Pancreas (tissue), 10 donors: ENCODE data around the gene SDHA. TPM values are rescaled to one million over a fixed set of nuclear protein-coding genes. Genes with fewer than 3 reads are reported as not detected.

ENCODE experiments used
- ATAC-seq, 4 donors: fragments of 200-7000 bp; cut with Tn5 transposase; one replicate each; pipeline versions ENCODE4 v1.8.0 to v1.9.1; 2020; ENCODE audit warnings: mild to moderate bottlenecking in 4 of 4, moderate library complexity in 4 of 4
- DNase-seq, 6 donors: peaks; one replicate each; pipeline ENCODE4 v3.0.0-alpha.2; 2020
- FAIRE-seq: peaks from 2 replicates; lab custom pipeline; 2012; peaks lifted over from hg19 to GRCh38; lab: Jason Lieb, UNC
- H3K27ac ChIP-seq, 4 donors: fragments of 200-600 bp; sonication (generic); 1 replicate in 3 of 4; 2 replicates in 1 of 4; pipeline versions ENCODE4 v1.5.0 to v1.8.0; 2020
- H3K27me3 ChIP-seq, 4 donors: fragments of 200-600 bp; one replicate each; pipeline ENCODE4 v1.8.0; 2021
- H3K36me3 ChIP-seq, 3 donors: fragments of 200-600 bp; sonication (generic) in 1 of 3; one replicate each; pipeline versions ENCODE4 v1.5.0 to v1.8.0; 2020 to 2021
- H3K4me1 ChIP-seq, 3 donors: fragments of 200-600 bp; one replicate each; pipeline ENCODE4 v1.8.0; 2021
- H3K4me3 ChIP-seq, 4 donors: fragments of 200-600 bp; sonication (generic) in 2 of 4; one replicate each; pipeline versions ENCODE4 v1.5.0 to v1.8.0; 2020 to 2021
- H3K9me3 ChIP-seq, 4 donors: fragments of 200-600 bp; one replicate each; pipeline ENCODE4 v1.8.0; 2021
- WGBS, 2 donors: extraction: QIAGEN DNeasy Blood & Tissue Kit; methylation state at CpG; one replicate each; pipeline ENCODE4 v1.1.7; 2013; 5-methylcytosine and 5-hydroxymethylcytosine counted together
- intact Hi-C, 3 donors: fragments of 100-400 bp; cut with DNase I; formaldehyde crosslinking; loops; one replicate each; pipeline versions ENCODE4 v1.11.1 to v1.14.2; 2022
- polyA plus RNA-seq, 2 donors: library from polyadenylated mRNA; stranded (reverse); fragments of 200-250 nt; gene quantifications; one replicate each; pipeline ENCODE4 v1.2.3, GENCODE V29; 2013
- total RNA-seq, 6 donors: library from RNA; stranded (reverse); fragmentation: NEBNext Ultra II Directional in 4 of 6; extraction: Animal tissue kit (Norgen Biotek cat#: 25700) in 4 of 6; gene quantifications; one replicate each; pipeline versions ENCODE4 v1.2.1 to v1.2.4, GENCODE V29; 2021 to 2023
- TF ChIP-seq, protein P1 (sequence below), 4 donors: fragments of 200-600 bp; sonication (generic) in 3 of 4; IDR thresholded peaks; one replicate each; pipeline versions ENCODE4 v1.5.0 to v1.8.0; 2021; ENCODE audit warnings: antibody characterized with exemption in 4 of 4
- donor health status: healthy with polysubstance abuse.
- donor health status: DM: no; HTN: no; CAD: no; lungs with moderate emphysema.
- donor health status: DM: no; HTN: no; CAD: no.
- donor health status: control.
- donor health status: control.
- donor health status: Bipolar disorder and iron deficiency.
- donor health status: DM: yes; HTN: yes; CAD: no.
- donor health status: DM: no; HTN: no; CAD: no.
- donor health status: DM: no; HTN: no; CAD: no.
- donor health status: DM: yes; HTN: yes; CAD: no.

Gene SDHA
- total and polyA plus RNA-seq, 8 donors: 37.9 to 69.4 (median 53.1) TPM

DNA sequence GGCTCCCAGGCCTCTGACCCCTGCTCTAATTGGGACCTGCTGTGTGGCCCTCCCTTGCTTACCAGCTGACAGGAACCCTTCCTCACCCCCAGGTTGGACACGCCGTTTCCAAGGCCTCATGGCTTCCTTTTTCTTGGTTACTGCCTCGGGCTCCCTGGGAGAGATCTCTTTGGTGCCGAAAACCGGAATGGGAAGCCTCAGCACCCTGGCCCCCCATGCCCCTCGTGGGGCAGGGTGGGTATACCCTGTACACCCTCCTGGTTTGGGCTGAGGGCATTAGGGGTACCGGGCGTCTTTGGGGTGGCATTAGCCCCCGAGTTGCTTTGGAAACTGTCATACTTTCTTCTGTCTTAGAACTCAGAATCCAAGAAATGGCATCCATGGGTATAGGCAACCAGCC lies 37.0 kb upstream of the SDHA start:
- DNase-seq (peak in 1 of 6 donors; percentile 23), FAIRE-seq (no peak), ATAC-seq (no peak)
- WGBS, 2 donors: 77 to 86% methylated on average over 9 of the region's 9 CpGs
- no peaks in the 10 kb centered on the region for H3K4me1 ChIP-seq
- TF ChIP-seq, protein P1, sequence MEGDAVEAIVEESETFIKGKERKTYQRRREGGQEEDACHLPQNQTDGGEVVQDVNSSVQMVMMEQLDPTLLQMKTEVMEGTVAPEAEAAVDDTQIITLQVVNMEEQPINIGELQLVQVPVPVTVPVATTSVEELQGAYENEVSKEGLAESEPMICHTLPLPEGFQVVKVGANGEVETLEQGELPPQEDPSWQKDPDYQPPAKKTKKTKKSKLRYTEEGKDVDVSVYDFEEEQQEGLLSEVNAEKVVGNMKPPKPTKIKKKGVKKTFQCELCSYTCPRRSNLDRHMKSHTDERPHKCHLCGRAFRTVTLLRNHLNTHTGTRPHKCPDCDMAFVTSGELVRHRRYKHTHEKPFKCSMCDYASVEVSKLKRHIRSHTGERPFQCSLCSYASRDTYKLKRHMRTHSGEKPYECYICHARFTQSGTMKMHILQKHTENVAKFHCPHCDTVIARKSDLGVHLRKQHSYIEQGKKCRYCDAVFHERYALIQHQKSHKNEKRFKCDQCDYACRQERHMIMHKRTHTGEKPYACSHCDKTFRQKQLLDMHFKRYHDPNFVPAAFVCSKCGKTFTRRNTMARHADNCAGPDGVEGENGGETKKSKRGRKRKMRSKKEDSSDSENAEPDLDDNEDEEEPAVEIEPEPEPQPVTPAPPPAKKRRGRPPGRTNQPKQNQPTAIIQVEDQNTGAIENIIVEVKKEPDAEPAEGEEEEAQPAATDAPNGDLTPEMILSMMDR (IDR thresholded peaks at IDR 0.05): no peak
- H3K27ac ChIP-seq: no peak overlapping the region
- H3K27me3 ChIP-seq: no peaks in the 10 kb centered on the region
- H3K36me3 ChIP-seq: no peaks in the 10 kb centered on the region
- H3K9me3 ChIP-seq: no peaks in the 10 kb centered on the region
- intact Hi-C loops: no loop called here
- no peak overlapping the region for H3K4me3 ChIP-seq

DNA sequence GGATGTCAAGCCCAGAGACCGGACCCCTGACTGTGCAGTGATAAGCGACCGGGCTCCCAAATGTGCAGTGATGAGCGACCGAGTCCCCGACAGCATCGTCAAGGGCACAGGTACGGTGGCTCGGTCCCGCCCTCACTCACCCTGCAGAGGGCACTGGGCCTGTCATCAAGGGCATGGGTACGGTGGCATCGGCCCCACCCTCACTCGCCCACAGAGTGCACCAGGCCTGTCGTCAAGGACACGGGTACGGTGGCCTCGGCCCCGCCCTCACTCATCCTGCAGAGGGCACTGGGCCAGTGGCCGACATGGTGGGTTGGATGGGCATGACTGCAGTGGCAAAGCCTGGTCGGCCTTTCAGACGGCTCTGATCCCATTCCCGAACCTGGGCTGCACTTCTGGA lies 36.6 kb upstream of the SDHA start:
- Histone ChIP-seq H3K4me1 (no peaks in the 10 kb centered on the region), H3K4me3 (no peak overlapping the region), H3K9me3 (no peaks in the 10 kb centered on the region), H3K27me3 (no peaks in the 10 kb centered on the region), H3K36me3 (no peaks in the 10 kb centered on the region), H3K27ac (no peak overlapping the region)
- intact Hi-C loops: no loop called here
- ATAC-seq (no peak), DNase-seq (peak in 1 of 6 donors; percentile 73), FAIRE-seq (no peak)
- 72 to 84% methylated on average over 22 of the region's 22 CpGs for WGBS, 2 donors
- TF ChIP-seq, protein P1 (IDR thresholded peaks at IDR 0.05): no peak

DNA sequence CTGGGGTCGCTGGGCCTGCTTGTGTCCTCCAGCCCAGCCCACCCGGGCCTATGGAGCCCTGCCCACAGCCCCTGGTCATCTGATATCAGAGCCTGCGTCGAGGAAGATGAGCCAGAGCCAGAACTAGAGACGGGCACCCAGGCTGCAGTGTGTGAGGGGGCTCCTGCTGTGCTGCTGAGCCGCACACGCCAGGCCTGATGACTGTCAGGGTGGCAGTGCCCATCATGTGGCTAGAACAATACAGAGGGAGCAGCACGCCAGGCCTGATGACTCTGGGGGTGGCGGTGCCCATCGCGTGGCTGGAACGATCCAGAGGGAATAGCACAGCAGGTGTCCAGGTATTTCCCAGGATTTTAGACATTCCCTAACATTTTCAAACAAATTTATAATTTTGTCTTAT lies 36.0 kb upstream of the SDHA start:
- Histone ChIP-seq H3K36me3 (no peaks in the 10 kb centered on the region), H3K4me1 (no peaks in the 10 kb centered on the region), H3K4me3 (no peak overlapping the region), H3K27ac (no peak overlapping the region), H3K27me3 (no peaks in the 10 kb centered on the region), H3K9me3 (no peaks in the 10 kb centered on the region)
- TF ChIP-seq, protein P1 (IDR thresholded peaks at IDR 0.05): no peak
- 84 to 93% methylated on average over 12 of the region's 12 CpGs for WGBS, 2 donors
- no peak for FAIRE-seq
- no peak for ATAC-seq
- DNase-seq: peak in 1 of 6 donors; percentile 33
- intact Hi-C loops: no loop called here

DNA sequence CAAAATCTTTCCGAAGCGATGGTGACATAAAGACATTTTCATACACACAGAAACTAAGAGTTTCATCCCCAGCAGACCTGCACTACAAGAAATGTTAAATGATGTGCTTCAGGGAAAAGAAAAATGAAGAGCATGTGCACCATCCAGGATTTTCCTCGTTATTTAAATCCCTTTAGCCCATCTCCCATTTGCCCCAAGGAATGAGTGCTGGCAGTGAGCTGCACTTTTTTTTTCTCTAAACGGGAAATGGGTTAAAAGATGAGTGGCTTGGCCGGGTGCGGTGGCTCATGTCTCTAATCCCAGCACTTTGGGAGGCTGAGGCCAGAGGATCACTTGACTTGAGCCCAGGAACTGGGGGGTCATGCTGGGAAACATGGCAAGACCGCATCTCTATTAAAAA lies 33.6 kb upstream of the SDHA start:
- TF ChIP-seq, protein P1 (IDR thresholded peaks at IDR 0.05): no peak
- Histone ChIP-seq H3K27me3 (no peaks in the 10 kb centered on the region), H3K4me1 (peaks cover 0 to 5% (median 4%) of the 10 kb centered on the region in 3 donors), H3K9me3 (no peaks in the 10 kb centered on the region), H3K4me3 (no peak overlapping the region), H3K27ac (no peak overlapping the region), H3K36me3 (no peaks in the 10 kb centered on the region)
- ATAC-seq (no peak), DNase-seq (no peak), FAIRE-seq (no peak)
- 67 to 75% methylated on average over 7 of the region's 7 CpGs for WGBS, 2 donors
- intact Hi-C loops: no loop called here

DNA sequence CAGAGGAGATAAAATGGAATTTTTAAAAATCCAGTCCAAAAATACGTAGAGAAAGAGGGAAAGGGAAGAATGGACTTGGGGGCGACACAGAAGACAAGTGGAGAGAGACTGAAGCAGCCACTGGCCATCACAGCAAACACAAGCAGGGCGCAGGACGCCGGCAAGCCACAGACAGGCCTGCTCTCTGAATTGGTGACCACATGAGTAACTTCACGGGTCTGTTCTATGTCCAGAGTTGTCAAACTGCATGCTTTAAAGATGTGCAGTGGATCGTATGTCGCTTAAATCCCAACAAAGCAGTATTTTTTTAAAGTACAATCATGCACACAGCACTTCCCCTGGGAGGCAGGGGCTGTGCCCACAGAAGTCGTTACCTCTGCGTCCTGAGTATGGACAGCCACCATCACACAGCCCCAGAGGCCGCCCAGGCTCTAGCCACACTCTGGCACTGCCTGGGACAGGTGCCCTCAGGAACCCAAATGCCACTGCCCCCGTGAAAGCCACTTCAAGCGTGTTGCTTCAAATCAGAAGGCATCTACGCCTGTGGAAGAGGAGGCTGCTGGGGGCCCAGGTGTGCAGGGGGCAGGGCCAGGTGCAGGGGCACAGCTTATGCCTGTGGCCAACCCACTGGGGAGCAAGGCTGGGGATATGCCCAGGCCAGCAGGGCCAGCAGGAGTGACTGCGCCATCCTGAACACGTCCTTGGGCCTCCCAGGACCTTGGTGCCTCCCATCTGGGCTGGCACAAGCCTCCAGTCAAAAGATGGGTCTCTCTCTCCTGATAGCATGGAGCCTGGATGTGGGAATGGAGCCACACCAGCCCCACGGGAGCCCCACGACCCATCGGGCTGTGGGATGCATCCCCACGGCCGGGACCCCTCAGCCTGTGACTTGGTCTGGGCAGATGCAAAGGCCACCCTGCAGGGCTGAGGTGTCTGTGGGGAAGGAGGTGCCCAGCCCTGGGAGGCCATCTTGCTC lies 32.7 kb upstream of the SDHA start:
- H3K27me3 ChIP-seq: no peaks in the 10 kb centered on the region
- WGBS, 2 donors: 63 to 78% methylated on average over 21 of the region's 21 CpGs
- ATAC-seq (no peak), DNase-seq (peak in 3 of 6 donors; percentile 7 to 50 (median 48)), FAIRE-seq (no peak)
- no peak overlapping the region for H3K27ac ChIP-seq
- TF ChIP-seq, protein P1 (IDR thresholded peaks at IDR 0.05): no peak
- no peaks in the 10 kb centered on the region for H3K9me3 ChIP-seq
- no peak overlapping the region for H3K4me3 ChIP-seq
- intact Hi-C loops: no loop called here
- peaks cover 0 to 5% (median 4%) of the 10 kb centered on the region in 3 donors for H3K4me1 ChIP-seq
- H3K36me3 ChIP-seq: no peaks in the 10 kb centered on the region
